ENCODE data around the gene FOXN3.

- TF ChIP-seq CTCF (IDR thresholded peaks at IDR 0.05), result no peak
- no peak for TF ChIP-seq POLR2A (IDR thresholded peaks at IDR 0.05)
These were observed 258.3 kb downstream of the FOXN3 start for GRCh38 chr14:89158701-89159100.
